GM19239 (cell line): ENCODE measurements around the gene KCNK1.
"Not testable (repeated sequence)": the region's sequence is repeated elsewhere in the genome, so short reads cannot be mapped to it uniquely, and the experiment has no call there.

Experiments used
- DNase-seq: peaks from one replicate; pipeline ENCODE4 v3.0.0; 2011; ENCODE audit warnings: low spot score; ENCODE audit not compliant: insufficient read length
- FAIRE-seq: peaks from 2 replicates; lab custom pipeline; 2011; peaks lifted over from hg19 to GRCh38; lab: Jason Lieb, UNC

KCNK1 gene

DNA sequence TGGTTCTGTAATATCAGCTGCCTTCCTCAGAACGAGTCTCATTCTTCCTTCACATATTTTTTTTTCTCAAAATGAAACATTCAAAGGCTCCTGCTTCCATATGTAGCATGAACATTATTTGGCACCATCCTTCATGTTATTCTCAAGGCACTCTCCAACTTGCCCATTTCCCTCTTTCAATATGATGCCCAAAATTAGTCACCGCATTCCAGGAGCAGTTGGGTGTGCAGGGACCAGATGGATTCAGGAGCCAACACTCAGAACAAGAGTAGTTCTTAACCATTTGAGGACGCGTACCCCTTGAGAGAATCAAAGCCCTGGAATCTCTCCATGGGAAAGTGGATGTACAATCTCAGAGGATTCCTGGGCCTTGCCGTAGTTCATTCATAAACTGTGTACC lies 50.3 kb downstream of the KCNK1 start:
- DNase-seq (no peak), FAIRE-seq (no peak)

DNA sequence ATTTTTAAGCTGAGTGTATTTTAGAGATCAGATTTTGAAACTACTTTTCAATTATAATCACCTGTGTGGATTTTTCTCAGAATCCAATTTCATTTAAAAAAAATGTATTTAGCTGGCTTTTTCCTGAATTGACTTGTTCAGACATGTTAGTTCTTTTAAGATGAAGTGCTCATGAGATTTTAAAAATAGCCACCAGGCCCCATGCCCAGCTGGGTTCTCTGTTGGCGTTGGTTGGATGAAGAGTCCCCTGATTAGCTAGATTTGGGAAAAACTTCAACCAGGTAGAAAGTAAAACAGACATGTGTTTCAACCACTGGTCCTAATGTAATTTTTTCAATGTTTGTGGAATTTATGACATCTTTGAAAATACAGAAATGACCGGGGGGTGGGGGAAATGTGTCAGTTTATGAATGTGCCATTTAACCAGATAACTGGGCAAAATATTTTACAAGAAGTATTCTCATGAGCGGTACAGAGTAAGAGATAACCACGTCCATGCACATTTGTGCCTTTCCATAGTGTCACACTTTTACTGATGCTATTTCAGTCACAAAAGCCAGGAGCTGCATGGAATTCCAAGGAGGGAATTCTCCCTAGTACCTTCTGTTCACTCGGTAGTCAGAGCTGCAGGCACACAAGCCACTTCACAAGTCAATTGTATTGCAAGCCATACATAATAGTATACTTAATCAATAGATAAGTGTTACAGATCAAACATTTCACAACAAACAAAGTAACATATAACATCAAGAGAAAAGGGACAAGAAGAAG lies 51.1 kb downstream of the KCNK1 start:
- DNase-seq (no peak), FAIRE-seq (no peak)

DNA sequence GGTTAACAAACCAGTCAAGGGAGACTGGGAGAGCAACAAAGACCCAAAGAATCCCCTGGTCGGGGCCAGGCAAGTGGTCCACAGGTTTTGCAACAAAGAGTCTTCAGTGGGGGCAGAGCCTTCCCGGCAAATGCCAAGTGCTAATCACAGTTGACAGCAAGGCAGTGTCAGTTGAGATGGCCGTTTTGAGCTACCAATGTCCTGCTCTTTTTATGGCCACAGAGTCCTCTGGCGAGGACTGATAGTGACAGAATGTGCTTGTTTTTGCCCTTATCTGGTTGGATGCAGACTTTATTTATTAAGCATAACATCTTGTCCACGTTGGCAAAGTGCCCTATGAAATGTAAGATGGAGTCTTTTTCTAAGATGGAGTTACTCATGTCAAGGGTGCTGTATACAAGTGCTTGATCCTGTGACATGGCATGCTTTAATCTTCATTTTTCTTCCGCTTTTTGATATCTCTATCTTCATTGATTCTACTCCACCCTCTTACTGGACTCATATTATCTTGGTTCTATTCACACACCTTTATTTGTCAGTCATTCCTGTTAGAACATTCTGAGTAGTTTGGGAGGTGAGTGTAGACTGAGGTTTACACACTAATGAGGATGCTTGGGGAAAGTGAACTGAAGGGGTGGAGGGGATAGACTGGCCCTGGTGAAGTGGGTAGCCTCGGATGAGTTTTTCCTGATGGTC lies 51.8 kb downstream of the KCNK1 start:
- FAIRE-seq (no peak), DNase-seq (no peak)

DNA sequence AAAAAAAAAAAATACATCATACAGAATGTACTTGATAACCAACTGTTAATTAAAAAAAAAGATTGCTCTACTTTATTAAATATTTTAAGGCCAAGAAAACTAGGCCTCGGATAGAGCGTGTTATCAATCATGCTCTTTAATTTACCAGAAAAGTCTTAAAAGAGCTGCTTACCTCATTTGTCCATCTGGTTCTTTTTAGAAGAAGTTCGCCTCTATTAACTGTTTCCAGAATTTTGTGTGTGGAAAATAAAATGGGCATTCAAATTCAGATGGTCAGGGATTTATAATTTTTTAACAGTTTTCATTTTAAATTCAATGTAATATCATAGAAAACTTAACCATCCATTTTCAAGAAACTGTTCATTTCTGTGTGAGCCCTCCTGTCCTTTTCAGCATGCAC lies 53.8 kb downstream of the KCNK1 start:
- no peak for DNase-seq
- no peak for FAIRE-seq

DNA sequence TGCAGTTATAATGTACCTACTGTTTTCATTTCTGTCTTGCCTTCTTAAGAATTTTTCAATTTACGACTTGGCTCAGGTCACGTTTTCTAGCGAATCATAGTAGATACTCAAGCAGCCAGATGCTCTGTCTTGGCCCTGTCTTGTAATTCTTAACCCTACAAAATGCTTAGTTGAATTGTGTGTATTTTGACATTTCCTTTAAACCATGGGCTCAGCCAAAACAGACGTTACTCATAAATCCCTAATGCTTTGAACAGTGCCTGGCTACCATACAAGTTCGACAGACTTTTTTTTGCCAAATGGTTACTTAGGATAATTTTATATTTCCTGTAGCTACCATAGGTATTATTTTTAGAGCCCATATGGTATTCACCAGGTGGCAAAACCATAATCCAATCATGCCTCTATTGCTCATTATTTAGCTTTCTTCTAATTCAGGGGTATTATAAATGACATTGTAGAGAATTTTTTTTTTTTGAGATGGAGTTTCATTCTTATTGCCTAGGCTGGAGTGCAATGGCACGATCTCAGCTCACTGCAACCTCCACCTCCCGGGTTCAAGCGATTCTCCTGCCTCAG lies 54.3 kb downstream of the KCNK1 start:
- no peak for DNase-seq
- FAIRE-seq: no peak

DNA sequence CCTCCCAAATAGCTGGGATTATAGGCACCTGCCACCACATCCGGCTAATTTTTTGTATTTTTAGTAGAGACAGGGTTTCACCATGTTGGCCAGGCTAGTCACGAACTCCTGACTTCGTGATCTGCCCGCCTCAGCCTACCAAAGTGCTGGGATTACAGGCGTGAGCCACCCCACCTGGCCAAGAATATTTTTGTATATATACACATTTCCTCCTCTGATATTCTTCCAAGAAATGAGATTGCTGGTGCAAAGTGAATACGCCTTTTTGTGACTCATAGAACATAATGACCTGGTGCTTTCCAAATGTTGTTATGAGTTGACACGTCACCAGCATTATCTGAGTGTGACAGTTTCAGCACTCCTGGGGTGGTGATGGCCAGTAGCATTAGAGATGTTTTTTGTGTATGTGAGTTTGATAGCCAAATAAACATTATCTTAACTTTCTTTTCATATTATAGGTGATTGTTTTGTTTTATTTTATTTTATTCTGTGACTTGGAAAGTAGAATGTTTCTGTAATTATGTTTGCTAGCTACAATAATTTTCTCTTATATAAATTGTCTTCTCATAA lies 54.9 kb downstream of the KCNK1 start:
- FAIRE-seq (no peak), DNase-seq (no peak)

DNA sequence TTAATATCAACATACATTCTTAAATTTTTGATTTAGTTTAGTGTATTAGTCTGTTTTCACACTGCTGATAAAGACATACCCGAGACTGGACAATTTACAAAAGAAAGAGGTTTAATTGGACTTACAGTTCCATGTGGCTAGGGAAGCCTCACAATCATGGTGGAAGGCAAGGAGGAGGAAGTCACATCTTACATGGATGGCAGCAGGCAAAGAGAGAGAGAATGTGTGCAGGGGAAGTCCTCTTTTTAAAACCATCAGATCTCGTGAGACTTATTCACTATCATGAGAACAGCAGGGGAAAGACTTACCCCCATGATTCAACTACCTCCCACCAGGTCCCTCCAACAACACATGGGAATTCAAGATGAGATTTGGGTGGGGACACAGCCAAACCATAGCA lies 56.5 kb downstream of the KCNK1 start:
- not testable (repeated sequence) for FAIRE-seq, DNase-seq

DNA sequence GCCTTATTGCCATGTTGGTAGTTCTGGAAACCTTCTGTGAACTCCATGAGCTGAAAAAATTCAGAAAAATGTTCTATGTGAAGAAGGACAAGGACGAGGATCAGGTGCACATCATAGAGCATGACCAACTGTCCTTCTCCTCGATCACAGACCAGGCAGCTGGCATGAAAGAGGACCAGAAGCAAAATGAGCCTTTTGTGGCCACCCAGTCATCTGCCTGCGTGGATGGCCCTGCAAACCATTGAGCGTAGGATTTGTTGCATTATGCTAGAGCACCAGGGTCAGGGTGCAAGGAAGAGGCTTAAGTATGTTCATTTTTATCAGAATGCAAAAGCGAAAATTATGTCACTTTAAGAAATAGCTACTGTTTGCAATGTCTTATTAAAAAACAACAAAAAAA lies 57.4 kb downstream of the KCNK1 start:
- DNase-seq (no peak), FAIRE-seq (peak; percentile 4)

DNA sequence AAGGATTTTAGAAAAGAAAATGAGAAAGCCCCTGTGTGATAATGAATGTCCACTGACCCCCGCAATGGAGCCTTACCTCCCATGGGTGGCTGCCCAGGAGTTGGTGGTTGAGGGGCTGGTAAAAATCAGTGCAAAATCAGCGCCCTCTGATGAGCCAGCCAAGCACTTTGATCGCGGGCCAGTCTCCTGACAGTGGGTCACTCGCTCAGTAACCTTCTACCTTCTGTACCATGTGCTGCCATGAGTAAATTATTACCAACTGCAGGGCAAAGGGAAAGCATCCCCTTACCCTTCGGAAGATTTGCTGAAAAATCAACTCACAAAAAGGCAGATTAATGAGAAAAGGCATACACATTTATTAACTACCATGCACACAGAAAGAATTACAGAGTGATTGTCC lies 58.8 kb downstream of the KCNK1 start:
- FAIRE-seq (no peak), DNase-seq (no peak)

DNA sequence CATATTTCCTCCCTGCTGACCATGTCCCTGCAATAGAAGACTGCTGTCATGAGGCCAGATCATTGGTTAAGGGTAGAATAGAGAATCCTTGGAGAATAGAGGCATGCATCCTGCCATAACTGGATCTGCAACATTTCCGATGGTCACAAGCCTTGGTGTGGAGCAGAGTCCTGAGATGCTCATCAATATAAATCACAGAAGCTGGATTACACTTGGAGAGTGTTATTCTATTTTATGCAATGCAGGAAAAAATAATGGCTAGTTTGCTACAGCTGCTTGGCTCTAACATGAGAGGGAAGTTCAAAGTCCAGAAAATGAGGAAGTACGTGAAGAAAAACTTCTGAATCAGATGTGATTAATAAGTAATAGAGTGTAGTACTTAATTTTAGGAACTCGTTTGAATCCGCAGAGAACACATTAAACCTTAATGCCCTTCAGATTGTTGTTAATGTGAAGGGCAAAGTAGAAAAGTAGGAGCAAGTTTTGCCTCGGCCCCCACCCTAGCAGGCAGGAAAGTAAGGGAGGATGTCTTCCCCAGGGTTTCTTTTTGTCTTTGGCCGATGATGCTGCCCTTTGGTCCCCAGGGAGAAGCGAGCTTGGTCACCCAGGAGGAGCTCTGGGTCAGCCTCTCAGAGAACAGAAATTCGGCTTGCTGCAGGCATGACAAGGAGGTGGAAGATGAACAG lies 59.5 kb downstream of the KCNK1 start:
- DNase-seq (no peak), FAIRE-seq (peak; percentile 85)

DNA sequence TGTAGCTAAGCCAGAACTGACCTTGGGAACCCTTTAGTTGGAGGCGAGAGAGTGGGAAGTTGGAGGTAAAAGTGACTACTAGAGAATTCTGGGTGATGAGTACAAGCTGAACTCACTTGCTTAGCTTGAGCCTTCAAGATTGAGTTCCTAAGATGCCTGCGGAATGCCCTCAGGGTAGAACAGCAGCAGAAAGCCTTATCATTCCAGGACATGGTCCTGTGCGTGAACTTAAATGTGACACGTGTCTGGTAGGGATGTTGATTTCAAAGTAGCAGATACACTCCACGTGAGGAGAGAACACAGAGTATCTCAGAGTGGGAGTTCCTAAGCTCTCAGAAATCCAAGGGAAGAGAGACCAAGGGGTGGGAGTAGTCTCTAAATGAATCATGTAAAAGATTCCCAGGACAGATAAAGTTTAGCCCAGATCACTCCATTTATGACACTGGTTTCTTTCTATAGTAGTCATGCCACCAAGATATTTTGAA lies 60.1 kb downstream of the KCNK1 start:
- FAIRE-seq (peak; percentile 45), DNase-seq (no peak)

DNA sequence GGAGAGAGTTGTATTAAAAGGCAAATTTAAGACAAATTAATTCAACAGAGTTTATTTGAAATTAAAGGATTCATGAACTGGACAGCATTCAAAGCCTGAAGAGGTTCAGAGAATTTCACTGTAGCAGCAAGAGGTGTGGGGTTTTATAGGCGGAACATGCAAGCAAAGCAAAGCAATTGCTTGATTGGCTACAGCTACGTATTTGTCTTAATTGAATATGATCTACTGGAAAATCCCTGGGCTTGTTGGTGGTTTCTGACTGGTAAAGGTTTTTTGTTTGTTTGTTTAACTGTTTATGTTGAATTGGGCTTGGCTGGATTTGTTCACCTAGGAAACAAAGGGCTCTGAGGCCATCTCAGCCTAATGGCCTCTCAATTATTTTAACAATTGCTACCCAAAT lies 61.5 kb downstream of the KCNK1 start:
- FAIRE-seq (no peak), DNase-seq (no peak)

DNA sequence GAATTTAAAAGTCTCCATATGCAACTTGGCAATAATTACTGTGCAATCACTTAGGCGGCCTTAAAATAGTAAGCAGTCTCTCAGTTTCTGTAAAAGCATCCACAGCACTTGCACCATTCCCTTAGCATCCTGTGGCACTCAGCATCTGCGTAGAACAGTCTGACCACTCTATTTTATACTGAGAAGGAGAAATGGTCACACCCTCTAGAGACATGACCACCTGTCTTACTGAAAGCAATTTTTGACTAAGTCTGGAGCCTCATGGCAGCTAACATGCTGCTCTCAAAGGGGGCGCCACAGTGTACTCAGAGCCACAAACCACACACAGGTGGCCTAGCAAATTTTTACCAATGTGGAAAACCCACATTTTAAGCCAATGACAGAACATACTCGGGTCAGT lies 62.0 kb downstream of the KCNK1 start:
- no peak for DNase-seq
- FAIRE-seq: peak; percentile 84

DNA sequence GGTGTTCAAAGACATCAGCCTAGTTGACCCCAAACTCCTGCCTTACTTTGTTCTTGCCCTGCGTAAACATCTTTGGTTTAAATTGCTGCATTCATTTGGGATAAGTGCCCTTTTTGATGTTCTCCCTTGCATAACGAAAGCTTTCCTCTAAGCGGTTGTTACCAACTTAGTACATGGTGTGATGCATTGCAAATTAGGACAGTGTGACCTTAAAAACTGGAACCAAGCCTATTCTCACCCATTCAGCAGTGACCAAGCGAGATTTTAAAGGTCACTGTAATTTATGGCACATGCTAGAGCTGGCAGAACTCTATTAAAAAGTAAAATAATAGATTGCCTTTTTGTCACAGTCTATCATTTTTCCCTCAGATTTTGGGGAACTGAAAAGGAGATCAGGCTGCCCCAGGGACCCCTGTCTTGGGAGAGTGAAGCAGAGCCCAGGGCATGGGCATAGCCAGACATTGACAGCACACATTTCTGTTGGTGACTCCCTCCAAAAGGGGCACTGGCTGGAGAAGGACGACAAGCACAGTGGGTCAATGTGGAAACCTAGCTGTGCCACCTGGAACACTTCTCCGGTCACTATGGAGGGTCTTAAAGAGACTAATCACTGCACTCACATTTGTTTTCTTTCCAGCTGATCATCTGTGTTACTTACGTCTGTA lies 63.9 kb downstream of the KCNK1 start:
- no peak for FAIRE-seq

DNA sequence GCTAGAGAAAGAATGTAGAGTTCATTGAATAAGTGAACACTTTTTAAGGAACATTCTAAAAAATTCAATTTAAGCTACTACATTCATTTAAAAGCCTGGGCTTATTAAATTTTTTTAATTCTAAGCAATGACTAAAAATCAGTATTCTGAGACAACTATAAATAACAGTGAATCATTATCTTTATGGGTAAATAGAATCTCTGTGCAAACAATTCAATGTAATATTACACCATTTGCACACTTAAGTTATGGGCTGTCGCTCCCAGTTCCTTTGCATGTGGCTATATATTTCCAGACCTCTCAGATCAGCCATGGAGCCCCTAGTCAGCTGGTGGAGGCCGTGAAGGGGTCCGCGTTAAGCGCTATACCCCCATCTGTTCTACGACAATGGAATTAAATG lies 65.1 kb downstream of the KCNK1 start:
- DNase-seq (no peak), FAIRE-seq (no peak)

More for the DNA sequence above, 63.9 kb downstream of the KCNK1 start:
- no peak for DNase-seq

DNA sequence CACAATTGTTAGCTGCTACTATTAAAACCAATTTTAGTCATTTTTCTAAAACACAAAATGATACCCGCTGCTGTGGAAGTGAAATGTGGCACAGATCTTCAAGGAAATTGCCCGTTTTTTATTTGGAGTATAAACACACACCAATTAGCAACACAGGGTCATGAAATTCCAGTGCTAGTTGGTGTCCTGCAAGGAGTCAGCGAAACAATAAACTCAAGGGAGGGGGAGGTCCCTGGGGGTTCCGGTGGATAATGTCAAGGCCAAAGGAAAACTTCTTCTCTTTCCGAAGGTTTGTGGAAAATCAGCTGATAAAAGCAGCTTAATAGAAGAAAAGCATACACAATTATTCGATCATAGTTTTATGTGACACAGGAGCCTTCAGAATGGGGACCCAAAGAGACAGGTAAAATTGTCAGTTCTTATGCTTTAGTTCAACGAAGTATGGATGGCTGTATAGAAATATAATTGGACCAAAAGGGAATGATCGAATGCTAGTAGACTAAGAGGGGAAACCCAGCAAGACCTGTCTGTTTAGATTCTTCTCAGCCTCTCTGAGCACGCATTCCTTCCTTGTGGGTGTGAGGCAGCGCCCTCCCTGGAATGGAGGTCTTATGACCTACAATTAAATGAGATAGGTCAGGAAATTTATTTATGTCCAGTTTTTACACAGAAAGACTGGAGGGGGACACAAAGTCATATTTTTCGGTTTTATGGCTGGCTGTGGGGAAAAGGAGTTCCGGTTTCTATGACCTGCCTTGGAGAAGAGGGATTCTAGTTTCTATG lies 65.9 kb downstream of the KCNK1 start:
- no peak for FAIRE-seq
- DNase-seq: no peak

DNA sequence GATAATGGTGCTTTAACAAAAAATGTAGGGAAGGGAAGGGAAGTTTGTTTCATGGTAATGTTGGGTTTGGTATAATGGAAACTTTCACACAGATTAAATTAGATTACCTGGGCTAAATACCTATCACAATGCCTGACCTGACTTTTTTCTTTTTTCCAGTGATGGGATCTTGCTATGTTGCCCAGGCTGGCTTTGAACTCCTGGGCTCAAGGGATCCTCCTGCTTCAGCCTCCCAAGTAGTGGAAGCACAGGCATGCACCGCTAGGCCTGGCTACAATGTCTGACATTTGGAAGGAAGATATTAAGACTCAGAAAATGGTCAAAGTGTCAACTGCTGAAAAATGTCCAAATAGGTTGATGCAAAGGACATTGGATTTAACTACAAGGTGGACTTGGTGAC lies 67.4 kb downstream of the KCNK1 start:
- FAIRE-seq (no peak), DNase-seq (no peak)

DNA sequence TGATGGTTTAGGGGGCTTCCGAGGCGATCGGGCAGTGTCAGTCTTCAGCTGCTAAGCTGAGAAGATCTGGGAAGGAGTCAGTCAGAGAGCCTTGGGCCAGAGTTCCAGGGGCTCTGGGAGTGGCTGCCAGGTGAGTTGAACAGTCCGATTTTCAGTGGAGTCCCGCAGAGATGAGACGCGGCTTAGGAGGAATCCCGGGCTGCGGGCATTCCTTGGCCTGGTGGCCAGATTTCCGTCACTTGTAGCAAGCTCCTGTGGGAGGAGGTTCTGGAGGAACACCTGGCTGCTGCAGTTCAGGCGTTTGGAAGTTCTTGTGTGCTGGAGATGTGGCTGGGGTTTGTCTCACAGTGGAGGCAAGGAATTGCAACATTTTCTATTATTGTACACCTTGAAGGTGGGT lies 72.7 kb downstream of the KCNK1 start:
- DNase-seq, FAIRE-seq: not testable (repeated sequence)
